ENCODE measurements around the gene KDM2B.

KDM2B gene

DNA sequence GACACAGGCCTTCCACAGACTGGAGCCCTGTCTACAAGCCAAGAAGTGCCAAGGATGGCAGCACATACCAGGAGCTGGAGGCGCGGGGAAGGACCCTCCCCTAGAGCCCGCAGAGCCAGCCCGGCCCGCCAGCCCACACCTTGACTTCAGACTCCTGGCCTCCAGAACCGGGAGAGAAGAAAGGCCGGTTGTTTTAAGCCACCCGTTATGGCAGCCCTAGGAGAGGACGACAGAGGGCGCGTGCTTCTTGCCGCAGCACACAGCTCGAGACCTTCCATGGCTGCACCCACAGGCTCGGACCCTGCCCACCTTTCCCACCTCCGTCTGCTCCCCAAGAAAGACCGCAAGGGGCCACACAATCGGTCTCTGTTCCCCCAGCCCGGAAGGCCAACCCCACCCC lies 127.2 kb downstream of the KDM2B start:
- no peak overlapping the region for H3K4me3 ChIP-seq (replicated peaks; ENCODE audit: low read depth, low read length)
- no peak for DNase-seq (ENCODE audit: extremely low read depth, low read depth)
- TF ChIP-seq, protein P1, sequence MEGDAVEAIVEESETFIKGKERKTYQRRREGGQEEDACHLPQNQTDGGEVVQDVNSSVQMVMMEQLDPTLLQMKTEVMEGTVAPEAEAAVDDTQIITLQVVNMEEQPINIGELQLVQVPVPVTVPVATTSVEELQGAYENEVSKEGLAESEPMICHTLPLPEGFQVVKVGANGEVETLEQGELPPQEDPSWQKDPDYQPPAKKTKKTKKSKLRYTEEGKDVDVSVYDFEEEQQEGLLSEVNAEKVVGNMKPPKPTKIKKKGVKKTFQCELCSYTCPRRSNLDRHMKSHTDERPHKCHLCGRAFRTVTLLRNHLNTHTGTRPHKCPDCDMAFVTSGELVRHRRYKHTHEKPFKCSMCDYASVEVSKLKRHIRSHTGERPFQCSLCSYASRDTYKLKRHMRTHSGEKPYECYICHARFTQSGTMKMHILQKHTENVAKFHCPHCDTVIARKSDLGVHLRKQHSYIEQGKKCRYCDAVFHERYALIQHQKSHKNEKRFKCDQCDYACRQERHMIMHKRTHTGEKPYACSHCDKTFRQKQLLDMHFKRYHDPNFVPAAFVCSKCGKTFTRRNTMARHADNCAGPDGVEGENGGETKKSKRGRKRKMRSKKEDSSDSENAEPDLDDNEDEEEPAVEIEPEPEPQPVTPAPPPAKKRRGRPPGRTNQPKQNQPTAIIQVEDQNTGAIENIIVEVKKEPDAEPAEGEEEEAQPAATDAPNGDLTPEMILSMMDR (IDR thresholded peaks at IDR 0.05; ENCODE audit: low read depth, low read length, missing control alignments), result no peak

DNA sequence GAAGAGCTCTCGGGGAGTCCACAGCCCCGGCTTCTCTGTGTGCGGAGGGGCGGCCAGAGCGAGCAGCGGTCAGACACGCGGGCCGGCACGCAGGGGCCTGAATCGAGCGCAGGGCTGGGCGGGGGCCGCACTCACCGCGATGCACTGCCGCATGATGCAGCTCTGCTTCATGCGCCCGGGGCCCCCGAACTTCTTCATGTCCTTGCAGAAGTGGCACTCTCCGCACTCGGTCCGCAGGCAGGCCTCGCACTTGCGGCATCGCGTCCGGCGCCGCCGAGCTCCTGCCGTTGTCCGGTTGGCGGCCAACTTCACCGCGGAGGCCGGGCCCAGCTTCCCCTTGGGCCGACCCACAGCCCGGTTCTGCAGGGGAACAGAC lies 127.8 kb downstream of the KDM2B start:
- no peak overlapping the region for H3K4me3 ChIP-seq (replicated peaks; ENCODE audit: low read depth, low read length)
- TF ChIP-seq, protein P1 (IDR thresholded peaks at IDR 0.05; ENCODE audit: low read depth, low read length, missing control alignments), result no peak
- no peak for DNase-seq (ENCODE audit: extremely low read depth, low read depth)

DNA sequence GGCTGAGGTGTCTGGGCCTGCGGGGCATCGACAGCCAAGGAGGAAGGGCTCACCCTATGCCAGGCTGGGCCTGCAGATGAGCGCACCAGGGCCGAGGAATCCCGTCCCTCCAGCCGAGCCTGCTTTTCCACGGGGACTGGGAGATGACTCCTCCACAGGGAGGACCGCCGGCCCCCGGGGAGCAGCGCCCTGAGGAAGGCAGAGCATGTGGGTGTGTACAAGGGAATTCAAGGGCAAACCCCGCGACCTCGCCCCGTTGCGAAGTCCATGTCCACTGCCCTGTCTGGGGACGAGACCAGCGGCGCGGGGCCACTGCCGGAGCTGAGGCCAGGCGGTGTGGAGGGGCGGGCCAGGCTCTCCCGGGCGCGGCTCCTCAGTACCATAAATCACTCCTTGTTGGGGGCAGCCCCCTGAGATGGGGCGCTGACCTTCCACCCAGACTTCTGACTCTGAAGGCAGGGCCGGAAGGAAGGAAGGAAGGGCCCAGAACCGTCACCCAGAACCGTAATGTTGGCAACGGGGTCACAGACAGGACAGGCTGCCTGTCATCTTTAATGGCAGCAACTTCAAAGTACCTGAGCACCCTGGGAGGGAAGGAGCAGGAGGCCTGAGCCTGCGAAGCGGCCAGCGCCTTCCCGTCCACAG lies 128.4 kb downstream of the KDM2B start:
- no peak for DNase-seq (ENCODE audit: extremely low read depth, low read depth)
- TF ChIP-seq, protein P1 (IDR thresholded peaks at IDR 0.05; ENCODE audit: low read depth, low read length, missing control alignments), result no peak
- no peak overlapping the region for H3K4me3 ChIP-seq (replicated peaks; ENCODE audit: low read depth, low read length)

DNA sequence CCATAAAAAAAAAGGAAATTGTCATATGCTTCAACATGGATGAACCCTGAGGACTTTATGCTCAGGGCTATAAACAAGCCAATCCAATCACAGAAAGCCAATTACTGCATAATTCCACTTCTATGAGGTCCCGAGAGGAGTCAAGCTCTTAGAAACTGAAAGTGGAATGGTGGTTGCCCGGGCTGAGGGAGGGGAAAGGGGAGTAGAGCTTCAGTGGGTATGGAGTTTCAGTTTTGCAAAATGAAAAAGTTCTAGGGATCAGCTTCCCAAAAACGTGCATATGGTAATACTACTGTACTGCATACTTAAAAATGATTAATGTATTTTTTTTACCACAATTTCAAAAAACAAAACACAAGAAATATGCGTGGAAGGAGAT lies 128.9 kb downstream of the KDM2B start:
- TF ChIP-seq, protein P1 (IDR thresholded peaks at IDR 0.05; ENCODE audit: low read depth, low read length, missing control alignments), result no peak
- DNase-seq (ENCODE audit: extremely low read depth, low read depth), result no peak
- no peak overlapping the region for H3K4me3 ChIP-seq (replicated peaks; ENCODE audit: low read depth, low read length)

DNA sequence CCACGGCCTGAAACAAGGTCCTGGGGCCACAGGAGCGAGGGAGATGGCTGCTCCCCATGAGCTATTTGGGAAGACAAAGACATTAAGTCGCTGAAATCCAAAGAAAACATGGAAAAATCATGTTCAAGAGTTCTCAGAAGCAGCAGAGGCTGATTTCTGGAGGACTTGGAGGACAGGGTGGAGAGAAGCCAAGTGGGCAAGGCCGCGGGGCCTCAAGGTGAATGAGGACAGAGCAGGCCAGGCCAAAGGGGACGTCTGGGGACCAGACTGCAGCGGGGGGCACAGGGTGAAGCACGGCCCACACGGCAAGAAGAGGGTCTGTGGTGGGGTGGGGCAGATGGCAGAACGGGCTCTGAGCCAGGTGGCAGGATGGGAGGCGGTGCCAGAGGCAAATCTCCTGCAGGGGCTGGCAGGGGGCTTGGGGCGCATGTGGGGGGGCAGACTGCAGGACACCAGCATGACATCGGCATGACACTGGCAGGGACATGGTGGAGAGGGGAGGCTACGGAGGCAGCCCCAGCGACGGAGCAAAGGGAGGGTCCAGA lies 132.0 kb downstream of the KDM2B start:
- TF ChIP-seq, protein P1 (IDR thresholded peaks at IDR 0.05; ENCODE audit: low read depth, low read length, missing control alignments), result no peak
- H3K4me3 ChIP-seq (replicated peaks; ENCODE audit: low read depth, low read length), result no peak overlapping the region
- DNase-seq (ENCODE audit: extremely low read depth, low read depth), result no peak

DNA sequence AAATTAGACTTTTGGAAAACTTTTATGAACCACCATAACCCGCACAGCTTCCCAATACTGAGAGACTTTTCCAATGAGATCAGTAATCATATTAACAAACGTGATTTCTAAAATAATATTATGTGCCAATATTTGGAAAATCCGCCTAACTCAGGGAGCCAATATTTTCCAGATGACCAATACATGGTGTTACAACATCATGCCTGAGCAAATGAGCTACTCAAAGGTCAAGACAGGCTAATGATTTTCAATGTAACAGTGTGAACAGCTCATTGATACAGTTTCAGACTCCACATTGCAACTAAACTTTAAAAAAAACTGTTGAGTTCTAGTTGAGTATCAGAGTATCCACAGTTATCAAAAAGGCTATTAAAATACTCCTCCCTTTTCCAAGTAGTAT lies 134.1 kb downstream of the KDM2B start:
- no peak overlapping the region for H3K4me3 ChIP-seq (replicated peaks; ENCODE audit: low read depth, low read length)
- DNase-seq (ENCODE audit: extremely low read depth, low read depth), result no peak
- TF ChIP-seq, protein P1 (IDR thresholded peaks at IDR 0.05; ENCODE audit: low read depth, low read length, missing control alignments), result no peak

DNA sequence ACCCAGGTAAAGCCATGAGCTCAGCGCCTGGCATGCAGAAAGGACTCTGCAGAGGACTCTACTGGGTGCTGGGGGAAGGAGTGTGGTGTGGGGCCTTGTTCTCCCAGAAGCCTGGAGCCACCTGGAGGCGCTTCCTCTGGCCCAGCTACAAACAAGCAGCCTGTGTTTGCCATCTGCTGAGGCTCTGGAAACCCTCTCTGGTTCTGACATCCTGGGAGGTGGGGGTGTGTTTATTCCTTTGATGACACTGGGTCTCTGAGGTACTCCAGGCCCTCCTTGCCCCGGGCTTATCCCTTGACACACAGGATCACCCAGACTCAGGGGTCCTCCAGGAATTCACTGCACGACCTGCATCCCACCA lies 136.0 kb downstream of the KDM2B start:
- DNase-seq (ENCODE audit: extremely low read depth, low read depth), result no peak
- no peak overlapping the region for H3K4me3 ChIP-seq (replicated peaks; ENCODE audit: low read depth, low read length)
- TF ChIP-seq, protein P1 (IDR thresholded peaks at IDR 0.05; ENCODE audit: low read depth, low read length, missing control alignments), result no peak
